MG63 (cell line): ENCODE results near the gene DENND1A. TPM values are rescaled to one million over a fixed set of nuclear protein-coding genes. Genes with fewer than 3 reads are reported as not detected.

Source experiments
- DNase-seq: peaks from one replicate; pipeline ENCODE4 v3.0.0-alpha.2; 2020
- H3K27me3 ChIP-seq: fragments of 250-450 bp; sonication (Bioruptor Pico); 2 replicates; pipeline ENCODE4 v1.5.1; 2020; ENCODE audit warnings: mild to moderate bottlenecking, moderate library complexity
- H3K36me3 ChIP-seq: fragments of 250-450 bp; sonication (Bioruptor Pico); 2 replicates; pipeline ENCODE4 v1.5.1; 2020; ENCODE audit warnings: mild to moderate bottlenecking, moderate library complexity
- H3K4me3 ChIP-seq: fragments of 250-450 bp; sonication (Bioruptor Pico); 2 replicates; pipeline ENCODE4 v1.5.1; 2020; ENCODE audit warnings: mild to moderate bottlenecking, moderate library complexity
- H3K9me3 ChIP-seq: fragments of 250-450 bp; sonication (Bioruptor Pico); 2 replicates; pipeline ENCODE4 v1.5.1; 2020; ENCODE audit warnings: mild to moderate bottlenecking, moderate library complexity
- total RNA-seq: library from RNA; depleted of rRNA; stranded (reverse); fragments of >200 nt; shearing (Covaris generic); gene quantifications from 2 replicates; pipeline ENCODE4 v1.2.3, GENCODE V29; 2014; ENCODE audit warnings: low replicate concordance

Gene DENND1A
- total RNA-seq, 1 experiment from 2014 or later: 35.3 TPM

GRCh38 chr9:123478967-123479602 lies 450.8 kb downstream of the DENND1A start:
- no peak overlapping the region for H3K4me3 ChIP-seq
- H3K36me3 ChIP-seq: no peaks in the 10 kb centered on the region
- DNase-seq: no peak
- no peaks in the 10 kb centered on the region for H3K9me3 ChIP-seq
- no peaks in the 10 kb centered on the region for H3K27me3 ChIP-seq

GRCh38 chr9:123478160-123478559 lies 451.8 kb downstream of the DENND1A start:
- Histone ChIP-seq H3K27me3 (no peaks in the 10 kb centered on the region), H3K36me3 (no peaks in the 10 kb centered on the region), H3K9me3 (no peaks in the 10 kb centered on the region), H3K4me3 (no peak overlapping the region)
- DNase-seq: no peak

- no peaks in the 10 kb centered on the region for H3K36me3 ChIP-seq
- no peak for DNase-seq
- no peaks in the 10 kb centered on the region for H3K9me3 ChIP-seq
- H3K27me3 ChIP-seq: no peaks in the 10 kb centered on the region
- no peak overlapping the region for H3K4me3 ChIP-seq
Measured at GRCh38 chr9:123475407-123475806, 454.5 kb downstream of the DENND1A start.

- Histone ChIP-seq H3K36me3 (no peaks in the 10 kb centered on the region), H3K9me3 (no peaks in the 10 kb centered on the region), H3K4me3 (no peak overlapping the region), H3K27me3 (no peaks in the 10 kb centered on the region)
- DNase-seq: no peak
Measured at GRCh38 chr9:123472862-123473614, 456.9 kb downstream of the DENND1A start.

- H3K4me3 ChIP-seq: no peak overlapping the region
- no peak for DNase-seq
- no peaks in the 10 kb centered on the region for H3K9me3 ChIP-seq
- H3K27me3 ChIP-seq: no peaks in the 10 kb centered on the region
- H3K36me3 ChIP-seq: no peaks in the 10 kb centered on the region
Measured at GRCh38 chr9:123471843-123472570, 457.9 kb downstream of the DENND1A start.

- H3K9me3 ChIP-seq: no peaks in the 10 kb centered on the region
- DNase-seq: no peak
- H3K36me3 ChIP-seq: no peaks in the 10 kb centered on the region
- H3K27me3 ChIP-seq: no peaks in the 10 kb centered on the region
- no peak overlapping the region for H3K4me3 ChIP-seq
Measured at GRCh38 chr9:123470991-123471770, 458.7 kb downstream of the DENND1A start.

GRCh38 chr9:123470121-123470782 lies 459.7 kb downstream of the DENND1A start:
- no peak overlapping the region for H3K4me3 ChIP-seq
- no peaks in the 10 kb centered on the region for H3K9me3 ChIP-seq
- DNase-seq: no peak
- H3K27me3 ChIP-seq: no peaks in the 10 kb centered on the region
- H3K36me3 ChIP-seq: no peaks in the 10 kb centered on the region

GRCh38 chr9:123469282-123469681 lies 460.6 kb downstream of the DENND1A start:
- no peak for DNase-seq
- Histone ChIP-seq H3K27me3 (no peaks in the 10 kb centered on the region), H3K9me3 (no peaks in the 10 kb centered on the region), H3K36me3 (no peaks in the 10 kb centered on the region), H3K4me3 (no peak overlapping the region)

GRCh38 chr9:123468541-123468940 lies 461.4 kb downstream of the DENND1A start:
- Histone ChIP-seq H3K27me3 (no peaks in the 10 kb centered on the region), H3K9me3 (no peaks in the 10 kb centered on the region), H3K4me3 (no peak overlapping the region), H3K36me3 (no peaks in the 10 kb centered on the region)
- DNase-seq: no peak

- no peak overlapping the region for H3K4me3 ChIP-seq
- no peak for DNase-seq
- H3K9me3 ChIP-seq: no peaks in the 10 kb centered on the region
- no peaks in the 10 kb centered on the region for H3K36me3 ChIP-seq
- no peaks in the 10 kb centered on the region for H3K27me3 ChIP-seq
Measured at GRCh38 chr9:123465304-123465703, 464.6 kb downstream of the DENND1A start.

- Histone ChIP-seq H3K27me3 (no peaks in the 10 kb centered on the region), H3K9me3 (no peaks in the 10 kb centered on the region), H3K36me3 (no peaks in the 10 kb centered on the region), H3K4me3 (no peak overlapping the region)
- no peak for DNase-seq
Measured at GRCh38 chr9:123460091-123460490, 469.8 kb downstream of the DENND1A start.

- DNase-seq: no peak
- Histone ChIP-seq H3K27me3 (no peaks in the 10 kb centered on the region), H3K9me3 (no peaks in the 10 kb centered on the region), H3K36me3 (no peaks in the 10 kb centered on the region), H3K4me3 (no peak overlapping the region)
Measured at GRCh38 chr9:123457583-123457982, 472.3 kb downstream of the DENND1A start.

GRCh38 chr9:123456011-123456410 lies 473.9 kb downstream of the DENND1A start:
- Histone ChIP-seq H3K36me3 (no peaks in the 10 kb centered on the region), H3K9me3 (no peaks in the 10 kb centered on the region), H3K4me3 (no peak overlapping the region), H3K27me3 (no peaks in the 10 kb centered on the region)
- no peak for DNase-seq

GRCh38 chr9:123455187-123455586 lies 474.7 kb downstream of the DENND1A start:
- H3K4me3 ChIP-seq: no peak overlapping the region
- H3K9me3 ChIP-seq: no peaks in the 10 kb centered on the region
- no peaks in the 10 kb centered on the region for H3K27me3 ChIP-seq
- no peaks in the 10 kb centered on the region for H3K36me3 ChIP-seq
- DNase-seq: no peak

GRCh38 chr9:123454361-123454760 lies 475.6 kb downstream of the DENND1A start:
- no peak for DNase-seq
- H3K4me3 ChIP-seq: no peak overlapping the region
- H3K36me3 ChIP-seq: no peaks in the 10 kb centered on the region

GRCh38 chr9:123453831-123454321 lies 476.1 kb downstream of the DENND1A start:
- DNase-seq: no peak
- Histone ChIP-seq H3K4me3 (no peak overlapping the region), H3K36me3 (no peaks in the 10 kb centered on the region), H3K27me3 (no peaks in the 10 kb centered on the region), H3K9me3 (no peaks in the 10 kb centered on the region)

More at GRCh38 chr9:123454361-123454760, 475.6 kb downstream of the DENND1A start:
- Histone ChIP-seq H3K27me3 (no peaks in the 10 kb centered on the region), H3K9me3 (no peaks in the 10 kb centered on the region)
